ENCODE data around the gene ASPN.

DNA sequence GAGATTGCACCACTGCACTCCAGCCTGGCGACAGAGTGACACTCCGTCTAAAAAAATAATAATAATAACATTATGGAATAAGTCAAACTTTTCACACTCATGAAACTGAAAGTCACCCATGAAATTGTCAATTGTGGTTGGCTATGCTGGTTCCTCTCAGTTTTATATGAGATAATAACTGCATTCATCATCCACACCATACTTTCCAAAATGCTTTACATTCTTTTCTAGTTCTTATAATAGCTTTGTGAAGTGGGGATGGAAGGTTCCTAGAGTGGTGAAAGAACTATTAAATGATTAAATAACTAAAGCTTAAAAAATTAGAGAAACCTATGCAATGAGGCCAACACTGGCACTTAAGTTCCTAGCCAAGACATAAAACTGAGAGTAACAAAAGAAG is 12.6 kb upstream of the ASPN start:
- TF ChIP-seq, protein P1, sequence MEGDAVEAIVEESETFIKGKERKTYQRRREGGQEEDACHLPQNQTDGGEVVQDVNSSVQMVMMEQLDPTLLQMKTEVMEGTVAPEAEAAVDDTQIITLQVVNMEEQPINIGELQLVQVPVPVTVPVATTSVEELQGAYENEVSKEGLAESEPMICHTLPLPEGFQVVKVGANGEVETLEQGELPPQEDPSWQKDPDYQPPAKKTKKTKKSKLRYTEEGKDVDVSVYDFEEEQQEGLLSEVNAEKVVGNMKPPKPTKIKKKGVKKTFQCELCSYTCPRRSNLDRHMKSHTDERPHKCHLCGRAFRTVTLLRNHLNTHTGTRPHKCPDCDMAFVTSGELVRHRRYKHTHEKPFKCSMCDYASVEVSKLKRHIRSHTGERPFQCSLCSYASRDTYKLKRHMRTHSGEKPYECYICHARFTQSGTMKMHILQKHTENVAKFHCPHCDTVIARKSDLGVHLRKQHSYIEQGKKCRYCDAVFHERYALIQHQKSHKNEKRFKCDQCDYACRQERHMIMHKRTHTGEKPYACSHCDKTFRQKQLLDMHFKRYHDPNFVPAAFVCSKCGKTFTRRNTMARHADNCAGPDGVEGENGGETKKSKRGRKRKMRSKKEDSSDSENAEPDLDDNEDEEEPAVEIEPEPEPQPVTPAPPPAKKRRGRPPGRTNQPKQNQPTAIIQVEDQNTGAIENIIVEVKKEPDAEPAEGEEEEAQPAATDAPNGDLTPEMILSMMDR (conservative IDR thresholded peaks at IDR 0.05; ENCODE audit: low read depth in 2 of 2): no peak
- TF ChIP-seq, protein P2, sequence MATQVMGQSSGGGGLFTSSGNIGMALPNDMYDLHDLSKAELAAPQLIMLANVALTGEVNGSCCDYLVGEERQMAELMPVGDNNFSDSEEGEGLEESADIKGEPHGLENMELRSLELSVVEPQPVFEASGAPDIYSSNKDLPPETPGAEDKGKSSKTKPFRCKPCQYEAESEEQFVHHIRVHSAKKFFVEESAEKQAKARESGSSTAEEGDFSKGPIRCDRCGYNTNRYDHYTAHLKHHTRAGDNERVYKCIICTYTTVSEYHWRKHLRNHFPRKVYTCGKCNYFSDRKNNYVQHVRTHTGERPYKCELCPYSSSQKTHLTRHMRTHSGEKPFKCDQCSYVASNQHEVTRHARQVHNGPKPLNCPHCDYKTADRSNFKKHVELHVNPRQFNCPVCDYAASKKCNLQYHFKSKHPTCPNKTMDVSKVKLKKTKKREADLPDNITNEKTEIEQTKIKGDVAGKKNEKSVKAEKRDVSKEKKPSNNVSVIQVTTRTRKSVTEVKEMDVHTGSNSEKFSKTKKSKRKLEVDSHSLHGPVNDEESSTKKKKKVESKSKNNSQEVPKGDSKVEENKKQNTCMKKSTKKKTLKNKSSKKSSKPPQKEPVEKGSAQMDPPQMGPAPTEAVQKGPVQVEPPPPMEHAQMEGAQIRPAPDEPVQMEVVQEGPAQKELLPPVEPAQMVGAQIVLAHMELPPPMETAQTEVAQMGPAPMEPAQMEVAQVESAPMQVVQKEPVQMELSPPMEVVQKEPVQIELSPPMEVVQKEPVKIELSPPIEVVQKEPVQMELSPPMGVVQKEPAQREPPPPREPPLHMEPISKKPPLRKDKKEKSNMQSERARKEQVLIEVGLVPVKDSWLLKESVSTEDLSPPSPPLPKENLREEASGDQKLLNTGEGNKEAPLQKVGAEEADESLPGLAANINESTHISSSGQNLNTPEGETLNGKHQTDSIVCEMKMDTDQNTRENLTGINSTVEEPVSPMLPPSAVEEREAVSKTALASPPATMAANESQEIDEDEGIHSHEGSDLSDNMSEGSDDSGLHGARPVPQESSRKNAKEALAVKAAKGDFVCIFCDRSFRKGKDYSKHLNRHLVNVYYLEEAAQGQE (IDR thresholded peaks at IDR 0.05; ENCODE audit: unreplicated experiment): no peak
- TF ChIP-seq POLR2AphosphoS5 (IDR thresholded peaks at IDR 0.05; ENCODE audit: low read depth): no peak
- no peak for TF ChIP-seq EZH2 (IDR thresholded peaks at IDR 0.05; ENCODE audit: low read depth, unreplicated experiment)
- no peak for TF ChIP-seq EZH2phosphoT487 (IDR thresholded peaks at IDR 0.05; ENCODE audit: unreplicated experiment)
- TF ChIP-seq ZNF331 (CRISPR knock-in tag; IDR thresholded peaks at IDR 0.05; ENCODE audit: low read depth): no peak
- TF ChIP-seq CREB1 (CRISPR knock-in tag; IDR thresholded peaks at IDR 0.05; ENCODE audit: low read depth): no peak

Measured in GM23338 (cell line).